ACHN (cell line): ENCODE results near the gene TOR1AIP1.
A peak's percentile ranks its signal among the peaks of the same experiment; 100 is the strongest.
"Not testable (repeated sequence)": the region's sequence is repeated elsewhere in the genome, so short reads cannot be mapped to it uniquely, and the experiment has no call there.

ENCODE experiments used
- DNase-seq: peaks from one replicate; pipeline ENCODE4 v3.0.0-alpha.2; 2015
- in situ Hi-C: cut with HindIII; loops from 2 replicates; pipeline ENCODE4 v1.10.0; 2017; ENCODE audit warnings: low sequenced_read_pairs, low pct_ligation_motif_present, low pct_unique_long_range_greater_than_20kb

TOR1AIP1 gene

DNA sequence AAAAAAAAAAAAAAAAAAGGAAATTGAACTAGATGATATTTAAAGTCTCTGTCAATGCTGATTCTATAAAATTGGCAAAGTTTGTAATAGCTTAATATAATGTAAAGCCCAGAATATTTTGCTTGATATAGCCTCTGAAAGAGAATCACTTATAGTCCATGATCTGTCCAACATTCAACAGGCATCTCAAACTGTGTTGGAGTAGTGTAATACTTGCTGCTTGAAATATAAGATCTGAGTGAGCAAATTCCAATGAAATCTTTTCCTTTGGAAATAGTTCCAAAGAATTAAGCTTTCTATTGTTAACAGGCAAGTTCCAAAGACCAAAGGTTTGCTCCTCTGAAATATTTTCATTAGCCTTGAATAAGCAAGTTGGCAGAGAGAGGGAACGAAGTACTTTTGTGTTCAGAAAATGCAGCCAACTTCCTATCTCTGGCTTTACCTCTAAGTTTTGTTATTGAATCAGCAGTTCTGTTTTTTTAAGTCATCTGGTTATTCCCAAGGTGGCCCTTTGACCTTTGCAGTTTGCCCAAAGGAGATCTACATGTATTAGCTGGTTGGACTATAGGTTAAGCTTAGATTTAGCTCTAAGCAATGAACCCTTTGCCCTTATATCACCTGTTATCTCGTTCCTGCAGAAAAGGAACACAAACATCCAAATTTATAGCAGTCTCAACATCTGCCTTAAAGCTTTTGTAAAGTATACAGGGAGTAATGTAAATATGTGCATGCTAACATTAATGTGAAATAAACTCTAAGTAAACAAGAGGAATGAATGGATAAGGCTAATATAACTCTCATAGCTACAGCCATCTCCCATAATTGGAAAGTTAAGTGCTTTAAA is 48.1 kb downstream of the TOR1AIP1 start:
- DNase-seq: no peak
- in situ Hi-C loops: no loop called here

DNA sequence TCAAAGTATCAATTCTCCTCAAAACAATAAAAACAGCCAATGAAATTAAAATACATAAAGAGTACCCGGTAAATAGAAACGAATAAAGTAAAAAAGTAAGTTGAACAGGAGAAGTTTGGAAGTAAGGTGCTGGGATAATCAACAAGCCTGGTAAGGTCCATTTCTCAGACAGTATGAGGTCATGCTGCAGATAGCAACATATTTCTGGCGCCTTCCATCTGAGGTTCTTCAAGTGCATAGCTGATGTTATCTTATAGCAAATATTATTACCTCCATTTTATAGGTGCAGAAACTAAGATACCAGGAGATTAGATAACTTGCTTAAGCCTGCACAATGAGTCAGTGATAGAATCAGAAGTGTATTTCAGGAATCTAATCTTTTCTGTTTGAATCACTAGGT is 48.8 kb downstream of the TOR1AIP1 start:
- in situ Hi-C loops: no loop called here

GRCh38 chr1:179933219-179933618 is 51.1 kb downstream of the TOR1AIP1 start:
- no peak for DNase-seq
- in situ Hi-C loops: no loop called here

More for the DNA sequence above, 48.8 kb downstream of the TOR1AIP1 start:
- DNase-seq: no peak

DNA sequence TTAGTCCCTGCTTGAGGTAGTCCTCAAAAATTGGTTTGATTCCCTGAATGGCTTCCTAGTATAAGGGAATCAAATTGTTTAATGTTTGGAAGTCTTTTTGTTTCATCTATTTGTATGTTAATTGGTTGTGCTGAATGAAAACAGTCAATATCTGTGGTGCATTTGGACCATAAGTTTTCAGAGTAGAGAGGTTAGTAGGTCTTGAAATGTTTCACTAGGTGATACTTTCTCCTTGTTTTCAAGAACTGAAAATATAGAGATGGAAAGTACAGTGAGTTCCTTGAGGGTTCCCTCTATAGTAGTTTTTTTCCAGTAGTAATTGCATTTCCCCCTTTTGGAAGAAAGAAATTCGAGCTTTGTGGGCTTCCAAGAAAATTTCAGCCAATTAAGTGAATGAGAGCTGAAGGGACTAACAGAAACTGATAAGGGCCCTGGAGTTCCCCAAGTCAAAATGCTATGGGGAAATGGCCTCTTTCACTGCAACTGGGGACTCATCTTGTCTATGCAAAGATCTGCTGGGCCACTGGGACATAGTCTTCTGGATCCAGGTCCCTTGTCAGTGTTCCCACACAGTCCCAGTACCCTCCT is 53.9 kb downstream of the TOR1AIP1 start:
- in situ Hi-C loops: no loop called here
- no peak for DNase-seq

GRCh38 chr1:179937668-179938254 is 55.7 kb downstream of the TOR1AIP1 start:
- no peak for DNase-seq
- in situ Hi-C loops: no loop called here

DNA sequence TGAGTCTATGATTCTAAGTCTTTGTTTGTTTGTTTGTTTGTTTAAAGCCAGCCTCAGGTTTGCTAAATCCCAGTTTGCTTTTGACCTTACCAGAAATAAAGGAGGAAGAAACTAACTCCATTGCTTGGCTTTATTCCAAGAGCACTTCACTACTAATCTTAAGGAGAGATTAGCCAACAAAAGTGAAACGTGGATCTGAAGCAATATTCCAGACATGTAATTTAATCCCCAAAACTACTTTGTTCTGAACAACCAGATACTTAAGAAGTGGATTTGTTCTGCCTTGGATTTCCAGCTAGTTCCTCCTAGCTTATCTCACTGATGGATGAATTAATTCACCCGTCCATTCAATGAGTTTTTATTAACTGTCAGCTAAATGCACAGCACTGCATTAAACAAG is 56.7 kb downstream of the TOR1AIP1 start:
- in situ Hi-C loops: no loop called here
- no peak for DNase-seq

DNA sequence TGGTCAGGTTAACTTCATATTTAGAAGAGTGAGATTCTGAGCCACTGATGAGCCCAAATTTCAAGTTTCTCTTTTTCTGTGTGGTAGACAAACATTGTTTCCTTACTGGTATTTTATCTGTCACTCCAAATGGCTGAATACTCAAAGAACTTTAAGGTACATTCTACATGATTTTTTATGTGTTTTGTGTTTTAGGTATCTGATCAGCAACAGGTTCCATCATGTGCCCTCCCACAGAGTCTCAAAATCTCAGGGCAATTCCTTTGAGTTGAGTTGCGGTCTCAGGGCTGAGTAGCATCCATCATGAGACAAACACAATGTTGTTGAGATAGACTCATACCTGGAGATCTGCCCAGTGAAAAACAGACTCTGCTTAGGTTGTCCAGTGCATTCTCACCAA is 57.9 kb downstream of the TOR1AIP1 start:
- in situ Hi-C loops: no loop called here
- no peak for DNase-seq

DNA sequence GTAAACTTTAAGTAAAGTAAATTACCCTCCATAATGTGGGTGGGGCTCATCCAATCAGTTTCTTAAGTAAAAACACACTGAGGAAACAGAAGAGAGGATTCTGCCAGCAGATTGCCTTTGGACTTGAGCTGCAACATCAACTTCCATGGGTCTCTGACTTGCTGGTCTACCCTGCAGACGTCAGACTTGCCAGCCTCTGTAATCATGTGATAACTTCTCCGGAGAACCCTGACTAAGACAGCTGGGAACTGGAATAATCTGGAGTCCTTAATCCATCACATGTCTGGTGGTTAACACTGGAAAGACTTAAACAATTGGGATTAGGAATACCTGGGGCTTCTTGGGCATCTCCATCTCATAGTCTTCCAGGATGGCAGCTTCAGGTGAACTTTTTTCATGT is 59.4 kb downstream of the TOR1AIP1 start:
- no peak for DNase-seq
- in situ Hi-C loops: no loop called here

DNA sequence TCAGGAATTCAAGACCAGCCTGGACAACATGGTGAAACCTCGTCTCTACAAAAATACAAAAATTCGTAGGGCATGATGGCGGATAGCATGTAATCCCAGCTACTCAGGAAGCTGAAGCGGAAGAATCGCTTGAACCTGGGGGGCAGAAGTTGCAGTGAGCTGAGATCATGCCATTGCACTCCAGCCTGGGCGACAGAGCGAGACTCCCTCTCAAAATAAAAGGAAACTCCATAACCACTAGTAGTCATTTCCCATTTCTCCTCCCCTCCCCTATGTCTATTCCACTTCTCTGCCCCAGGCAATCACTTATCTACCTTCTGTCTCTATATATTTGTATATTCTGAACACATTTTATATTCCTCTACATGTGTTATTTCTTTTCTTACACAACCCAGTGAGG is 68.6 kb downstream of the TOR1AIP1 start:
- in situ Hi-C loops: no loop called here
- no peak for DNase-seq

- in situ Hi-C loops: no loop called here
- no peak for DNase-seq
These were observed 69.5 kb downstream of the TOR1AIP1 start for GRCh38 chr1:179951383-179952144.

- no peak for DNase-seq
- in situ Hi-C loops: no loop called here
These were observed 70.1 kb downstream of the TOR1AIP1 start for GRCh38 chr1:179952186-179952585.

- in situ Hi-C loops: no loop called here
- no peak for DNase-seq
These were observed 71.9 kb downstream of the TOR1AIP1 start for GRCh38 chr1:179953974-179954492.

- peak; percentile 100 for DNase-seq
- in situ Hi-C loops: no loop called here
These were observed 72.6 kb downstream of the TOR1AIP1 start, which contains the start of gene CEP350 for GRCh38 chr1:179954493-179955286. CEP350 (plus strand) TSS chr1:179954810; CDS start chr1:179986182, 31,372 bp downstream.

- peak; percentile 36 for DNase-seq
- in situ Hi-C loops: no loop called here
These were observed 73.2 kb downstream of the TOR1AIP1 start for GRCh38 chr1:179955287-179955680.

GRCh38 chr1:179955731-179956130 is 73.6 kb downstream of the TOR1AIP1 start:
- no peak for DNase-seq
- in situ Hi-C loops: no loop called here

- in situ Hi-C loops: no loop called here
- DNase-seq: no peak
These were observed 76.3 kb downstream of the TOR1AIP1 start for GRCh38 chr1:179958359-179958758.

DNA sequence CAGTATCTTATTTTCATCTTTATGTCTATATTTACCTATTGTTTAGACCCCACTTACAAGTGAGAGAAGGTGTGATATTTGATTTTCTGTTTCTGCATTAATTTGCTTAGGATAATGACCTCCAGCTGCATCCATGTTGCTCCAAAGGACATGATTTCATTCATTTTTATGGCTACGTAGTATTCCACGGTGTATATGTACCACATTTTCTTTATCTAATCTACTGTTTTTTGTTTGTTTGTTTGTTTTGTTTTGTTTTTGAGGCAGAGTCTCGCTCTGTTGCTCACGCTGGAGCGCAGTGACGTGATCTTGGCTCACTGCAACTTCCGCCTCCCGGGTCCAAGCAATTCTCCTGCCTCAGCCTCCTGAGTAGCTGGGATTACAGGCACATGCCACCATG is 80.1 kb downstream of the TOR1AIP1 start:
- DNase-seq, in situ Hi-C loops: not testable (repeated sequence)

GRCh38 chr1:179966551-179966950 is 84.5 kb downstream of the TOR1AIP1 start:
- no peak for DNase-seq
- in situ Hi-C loops: no loop called here
